ENCODE data around the gene WIPI1. TPM values are rescaled to one million over a fixed set of nuclear protein-coding genes. Genes with fewer than 3 reads are reported as not detected.

Gene WIPI1
- total and polyA plus RNA-seq, 2 experiments from 2014 or later: 67.4 to 79.6 TPM

DNA sequence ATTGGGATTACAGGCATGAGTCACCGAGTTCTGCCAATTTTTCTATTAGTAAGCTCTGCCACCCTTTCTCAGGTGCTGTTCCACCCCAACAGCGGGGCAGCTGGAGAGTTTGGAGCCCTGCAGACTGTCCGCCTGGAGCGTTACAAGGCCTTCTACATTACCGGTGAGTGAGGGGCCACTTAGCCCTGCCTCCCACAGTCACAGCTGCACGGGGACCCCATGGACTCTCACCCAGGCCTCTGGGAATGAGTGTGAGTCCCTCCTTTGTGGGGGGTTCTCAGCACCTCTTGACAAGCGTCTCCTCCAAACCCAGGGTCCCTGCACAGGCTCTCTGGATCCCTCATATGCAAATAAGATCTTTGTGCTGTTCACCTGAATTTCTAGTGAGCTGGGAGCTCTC lies 56.0 kb downstream of the WIPI1 start:
- Histone ChIP-seq H3K4me2 (no peak overlapping the region), H4K20me1 (ENCODE audit: insufficient read depth, poor library complexity, severe bottlenecking) (no peaks in the 10 kb centered on the region), H3K4me3 (no peak overlapping the region), H3K9me3 (ENCODE audit: low read depth) (no peaks in the 10 kb centered on the region), H3K27me3 (no peaks in the 10 kb centered on the region), H3K79me2 (no peaks in the 10 kb centered on the region), H2AFZ (no peak overlapping the region), H3K4me1 (ENCODE audit: insufficient read depth) (peaks cover 5% of the 10 kb centered on the region), H3K9me2 (replicated peaks; ENCODE audit: insufficient read depth) (no peaks in the 10 kb centered on the region), H3K36me3 (replicated peaks; ENCODE audit: insufficient read depth, low read depth) (no peaks in the 10 kb centered on the region), H3K27ac (no peak overlapping the region)
- no peak for DNase-seq (ENCODE audit: low spot score)
- 93% methylated on average over 7 of the region's 7 CpGs for WGBS (ENCODE audit: low lambda C conversion rate, missing lambda C conversion rate)
- no peak for TF ChIP-seq EZH2phosphoT487 (IDR thresholded peaks at IDR 0.05; ENCODE audit: low read depth, severe bottlenecking, unreplicated experiment)
- TF ChIP-seq EZH2 (IDR thresholded peaks at IDR 0.05; ENCODE audit: borderline replicate concordance): no peak
- TF ChIP-seq, protein P1, sequence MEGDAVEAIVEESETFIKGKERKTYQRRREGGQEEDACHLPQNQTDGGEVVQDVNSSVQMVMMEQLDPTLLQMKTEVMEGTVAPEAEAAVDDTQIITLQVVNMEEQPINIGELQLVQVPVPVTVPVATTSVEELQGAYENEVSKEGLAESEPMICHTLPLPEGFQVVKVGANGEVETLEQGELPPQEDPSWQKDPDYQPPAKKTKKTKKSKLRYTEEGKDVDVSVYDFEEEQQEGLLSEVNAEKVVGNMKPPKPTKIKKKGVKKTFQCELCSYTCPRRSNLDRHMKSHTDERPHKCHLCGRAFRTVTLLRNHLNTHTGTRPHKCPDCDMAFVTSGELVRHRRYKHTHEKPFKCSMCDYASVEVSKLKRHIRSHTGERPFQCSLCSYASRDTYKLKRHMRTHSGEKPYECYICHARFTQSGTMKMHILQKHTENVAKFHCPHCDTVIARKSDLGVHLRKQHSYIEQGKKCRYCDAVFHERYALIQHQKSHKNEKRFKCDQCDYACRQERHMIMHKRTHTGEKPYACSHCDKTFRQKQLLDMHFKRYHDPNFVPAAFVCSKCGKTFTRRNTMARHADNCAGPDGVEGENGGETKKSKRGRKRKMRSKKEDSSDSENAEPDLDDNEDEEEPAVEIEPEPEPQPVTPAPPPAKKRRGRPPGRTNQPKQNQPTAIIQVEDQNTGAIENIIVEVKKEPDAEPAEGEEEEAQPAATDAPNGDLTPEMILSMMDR (IDR thresholded peaks at IDR 0.05; ENCODE audit: poor library complexity): no peak

- peak overlapping the region; percentile 80 for H3K27ac ChIP-seq
- H3K4me1 ChIP-seq (ENCODE audit: insufficient read depth): peaks cover 5% of the 10 kb centered on the region
- no peak for DNase-seq (ENCODE audit: low spot score)
- H3K27me3 ChIP-seq: no peaks in the 10 kb centered on the region
- no peaks in the 10 kb centered on the region for H3K36me3 ChIP-seq (replicated peaks; ENCODE audit: insufficient read depth, low read depth)
- H4K20me1 ChIP-seq (ENCODE audit: insufficient read depth, poor library complexity, severe bottlenecking): no peaks in the 10 kb centered on the region
- H3K79me2 ChIP-seq: no peaks in the 10 kb centered on the region
- H3K4me3 ChIP-seq: no peak overlapping the region
- H3K9me2 ChIP-seq (replicated peaks; ENCODE audit: insufficient read depth): no peaks in the 10 kb centered on the region
- H3K4me2 ChIP-seq: peak overlapping the region; percentile 41
- 81% methylated on average over 4 of the region's 4 CpGs for WGBS (ENCODE audit: low lambda C conversion rate, missing lambda C conversion rate)
- TF ChIP-seq EZH2 (IDR thresholded peaks at IDR 0.05; ENCODE audit: borderline replicate concordance) (no peak), EZH2phosphoT487 (IDR thresholded peaks at IDR 0.05; ENCODE audit: low read depth, severe bottlenecking, unreplicated experiment) (no peak)
- TF ChIP-seq, protein P1 (IDR thresholded peaks at IDR 0.05; ENCODE audit: poor library complexity): no peak
- H2AFZ ChIP-seq: no peak overlapping the region
- H3K9me3 ChIP-seq (ENCODE audit: low read depth): no peaks in the 10 kb centered on the region
Measured at GRCh38 chr17:68400404-68400735, 56.9 kb downstream of the WIPI1 start.

GRCh38 chr17:68399638-68400403 lies 57.5 kb downstream of the WIPI1 start:
- Histone ChIP-seq H3K4me1 (ENCODE audit: insufficient read depth) (peaks cover 5% of the 10 kb centered on the region), H3K4me3 (no peak overlapping the region), H3K4me2 (peak overlapping the region; percentile 41), H4K20me1 (ENCODE audit: insufficient read depth, poor library complexity, severe bottlenecking) (no peaks in the 10 kb centered on the region), H3K36me3 (replicated peaks; ENCODE audit: insufficient read depth, low read depth) (no peaks in the 10 kb centered on the region), H3K27me3 (no peaks in the 10 kb centered on the region), H3K9me3 (ENCODE audit: low read depth) (no peaks in the 10 kb centered on the region), H3K79me2 (no peaks in the 10 kb centered on the region), H3K27ac (peak overlapping the region; percentile 80), H2AFZ (no peak overlapping the region), H3K9me2 (replicated peaks; ENCODE audit: insufficient read depth) (no peaks in the 10 kb centered on the region)
- 49% methylated on average over 19 of the region's 19 CpGs for WGBS (ENCODE audit: low lambda C conversion rate, missing lambda C conversion rate)
- peak; percentile 65 for DNase-seq (ENCODE audit: low spot score)
- TF ChIP-seq EZH2phosphoT487 (IDR thresholded peaks at IDR 0.05; ENCODE audit: low read depth, severe bottlenecking, unreplicated experiment): no peak
- TF ChIP-seq EZH2 (IDR thresholded peaks at IDR 0.05; ENCODE audit: borderline replicate concordance): no peak
- TF ChIP-seq, protein P1 (IDR thresholded peaks at IDR 0.05; ENCODE audit: poor library complexity): no peak
